K562 (cell line): ENCODE measurements around the gene SMG6. TPM values are rescaled to one million over a fixed set of nuclear protein-coding genes. Genes with fewer than 3 reads are reported as not detected.

Experiments used
- ATAC-seq: fragments of 200-7000 bp; cut with Tn5 transposase; 3 replicates; pipeline ENCODE4 v1.9.1; 2020; ENCODE audit warnings: moderate library complexity
- BruUV-seq: library from RNA; stranded (reverse); fragments of 400-500 nt; replicated peaks from 2 replicates; lab custom pipeline; 2021; lab: Mats Ljungman, UMichigan
- CTCF ChIA-PET: fragments of 300-600 bp; formaldehyde crosslinking; extraction: SDS; loops from one replicate; lab custom pipeline; 2021; ENCODE audit warnings: low intra/inter-chr PET ratio; lab: Yijun Ruan, JAX
- POLR2A ChIA-PET: fragments of 300-600, 350-650 bp; sonication (Branson Sonifier 250); formaldehyde crosslinking; extraction: SDS; loops from one replicate; lab custom pipeline; 2021; ENCODE audit warnings: antibody characterized with exemption, inconsistent platforms; lab: Yijun Ruan, JAX
- DNase-seq, 4 experiments: peaks; one replicate each; pipeline versions ENCODE4 v3.0.0 to v3.0.0-alpha.2; 2011 to 2018; ENCODE audit warnings: low spot score in 3 of 4, mixed read lengths in 3 of 4; ENCODE audit errors: extremely low read depth in 1 of 4
- FAIRE-seq: peaks from 2 replicates; lab custom pipeline; 2011; peaks lifted over from hg19 to GRCh38; lab: Jason Lieb, UNC
- H2AFZ ChIP-seq: 2 replicates; pipeline ENCODE4 v1.6.0; 2011; ENCODE audit warnings: low read depth, low read length, control low read depth, inconsistent platforms
- H3K27ac ChIP-seq: fragments of 200-600 bp; 3 replicates; pipeline ENCODE4 v1.8.0; 2011; ENCODE audit warnings: low read depth, mild to moderate bottlenecking, control low read depth, inconsistent platforms, low read length, moderate library complexity, mixed read lengths; ENCODE audit errors: extremely low read depth
- H3K27me3 ChIP-seq, 2 experiments: fragments of 300-600 bp in 1 of 2; 2 replicates in 1 of 2; 3 replicates in 1 of 2; pipeline versions ENCODE4 v1.6.0 to v1.8.0; 2011; ENCODE audit warnings: inconsistent platforms in 2 of 2, low read length in 2 of 2, mild to moderate bottlenecking in 1 of 2, mixed read lengths in 1 of 2, moderate library complexity in 1 of 2; ENCODE audit not compliant: control insufficient read depth in 2 of 2, insufficient read depth in 2 of 2
- H3K36me3 ChIP-seq: fragments of 300-600 bp; 3 replicates; pipeline ENCODE4 v1.8.0; 2011; ENCODE audit warnings: mild to moderate bottlenecking, low read length, inconsistent platforms; ENCODE audit not compliant: control insufficient read depth, insufficient read depth
- H3K4me1 ChIP-seq, 2 experiments: fragments of 200-600 bp in 1 of 2; replicated peaks in 1 of 2; 2 replicates in 1 of 2; 3 replicates in 1 of 2; pipeline versions ENCODE4 v1.5.1 to v1.8.0; 2011; ENCODE audit warnings: inconsistent platforms in 2 of 2, low read length in 2 of 2, mild to moderate bottlenecking in 1 of 2, mixed read lengths in 1 of 2, moderate library complexity in 1 of 2; ENCODE audit not compliant: control insufficient read depth in 2 of 2, insufficient read depth in 2 of 2
- H3K4me2 ChIP-seq: 2 replicates; pipeline ENCODE4 v1.6.1; 2011; ENCODE audit warnings: low read length, control low read depth, inconsistent platforms, mixed read lengths; ENCODE audit not compliant: insufficient read depth
- H3K4me3 ChIP-seq: fragments of 200-600 bp; sonication (generic), shearing (Covaris generic); 2 replicates; pipeline ENCODE4 v1.5.1; 2016; ENCODE audit warnings: control low read depth, inconsistent platforms
- H3K79me2 ChIP-seq: fragments of 200-600 bp; 3 replicates; pipeline ENCODE4 v1.8.0; 2011; ENCODE audit warnings: low read length, inconsistent platforms; ENCODE audit not compliant: control insufficient read depth, insufficient read depth
- H3K9ac ChIP-seq, 2 experiments: 2 replicates each; pipeline versions ENCODE4 v1.6.0 to v1.6.1; 2011; ENCODE audit warnings: low read depth in 2 of 2, low read length in 2 of 2, control low read depth in 1 of 2, inconsistent platforms in 1 of 2, mild to moderate bottlenecking in 1 of 2, mixed read lengths in 1 of 2; ENCODE audit not compliant: insufficient read depth in 1 of 2
- H3K9me1 ChIP-seq: one replicate; pipeline ENCODE4 v1.6.0; 2011; ENCODE audit warnings: inconsistent platforms, mild to moderate bottlenecking, low read length, moderate library complexity; ENCODE audit not compliant: control insufficient read depth, insufficient read depth
- H3K9me3 ChIP-seq: replicated peaks from 2 replicates; pipeline ENCODE4 v1.5.1; 2011; ENCODE audit warnings: low read depth, low read length, inconsistent platforms; ENCODE audit not compliant: control insufficient read depth, insufficient read depth
- H4K20me1 ChIP-seq: replicated peaks from 2 replicates; pipeline ENCODE4 v1.6.1; 2011; ENCODE audit warnings: low read length, inconsistent platforms, mixed read lengths; ENCODE audit not compliant: control insufficient read depth, insufficient read depth
- GTF2E2 ChIP-seq: fragments of 200-800 bp; sonication (Bioruptor generic); IDR thresholded peaks from 2 replicates; pipeline ENCODE4 v1.6.1; 2016; ENCODE audit warnings: missing genetic modification characterization, missing compliant biosample characterization
- NFIC ChIP-seq: fragments of 450-650 bp; IDR thresholded peaks from 2 replicates; pipeline ENCODE4 v1.6.1; 2017; ENCODE audit warnings: mild to moderate bottlenecking, inconsistent platforms
- NFRKB ChIP-seq: fragments of 450-650 bp; IDR thresholded peaks from 2 replicates; pipeline ENCODE4 v1.6.1; 2016; ENCODE audit warnings: low read depth
- POLR2G ChIP-seq: fragments of 200-400 bp; formaldehyde crosslinking; IDR thresholded peaks from 2 replicates; pipeline ENCODE4 v1.6.1; 2017; ENCODE audit warnings: low read depth, mild to moderate bottlenecking, antibody characterized with exemption, low read length, moderate library complexity
- RFX1 ChIP-seq: fragments of 450-650 bp; IDR thresholded peaks from 2 replicates; pipeline ENCODE4 v1.6.1; 2016; ENCODE audit warnings: mild to moderate bottlenecking, moderate library complexity
- ZBTB2 ChIP-seq: fragments of 450-650 bp; IDR thresholded peaks from 2 replicates; pipeline ENCODE4 v1.6.1; 2016; ENCODE audit warnings: antibody characterized with exemption
- ZFX ChIP-seq: sonication (generic); formaldehyde crosslinking; IDR thresholded peaks from 2 replicates; pipeline ENCODE4 v1.8.0; 2022; ENCODE audit warnings: mild to moderate bottlenecking, missing genetic modification reagents, moderate library complexity
- ZNF263 ChIP-seq: sonication (generic); formaldehyde crosslinking; IDR thresholded peaks from 2 replicates; pipeline ENCODE4 v1.8.0; 2022; ENCODE audit warnings: mild to moderate bottlenecking, missing genetic modification reagents, borderline replicate concordance
- ZNF644 ChIP-seq: fragments of 200-800 bp; sonication (Bioruptor generic); IDR thresholded peaks from 2 replicates; pipeline ENCODE4 v1.6.1; 2016; ENCODE audit warnings: low read depth, missing genetic modification characterization, missing compliant biosample characterization
- WGBS: fragments of 100-300 bp; shearing (Covaris generic); methylation state at CpG from one replicate; pipeline ENCODE4 v1.1.6; 2016; ENCODE audit warnings: low coverage, mixed read lengths; ENCODE audit not compliant: insufficient coverage; ENCODE audit errors: missing lambda C conversion rate; 5-methylcytosine and 5-hydroxymethylcytosine counted together
- in situ Hi-C: fragments of 300-500 bp; cut with MboI; formaldehyde crosslinking; loops from 4 replicates; pipeline ENCODE4 v1.15.0; 2018; ENCODE audit warnings: inconsistent platforms, mixed read lengths
- intact Hi-C: fragments of 100-400 bp; cut with micrococcal nuclease; formaldehyde crosslinking; loops from 2 replicates; pipeline ENCODE4 v1.14.2; 2022
- polyA plus RNA-seq, 8 experiments: library from polyadenylated mRNA; depleted of rRNA in 4 of 8; stranded (reverse) in 5 of 8; unstranded in 3 of 8; fragments of >200 nt; fragmentation: Nextera tagmentation in 2 of 8; fragmentation: Illumina TruSeq in 1 of 8; extraction: Ambion mirVana in 2 of 8; extraction: Trizol in 1 of 8; gene quantifications; 2 replicates each; pipeline versions ENCODE4 v1.2.1 to v1.2.3, GENCODE V29; 2011 to 2014; ENCODE audit warnings: inconsistent platforms in 1 of 8, missing spikeins in 1 of 8
- total RNA-seq, 7 experiments: library from RNA; depleted of rRNA in 6 of 7; stranded (reverse); fragments of >200 nt in 6 of 7; fragmentation: Illumina TruSeq in 2 of 7; extraction: Trizol in 2 of 7; gene quantifications; 2 replicates each; pipeline versions ENCODE4 v1.2.1 to v1.2.3, GENCODE V29; 2011 to 2021; ENCODE audit warnings: low replicate concordance in 1 of 7
- TF ChIP-seq, protein P1 (sequence below): fragments of 250-450 bp; sonication (Bioruptor Pico); IDR thresholded peaks from 2 replicates; pipeline ENCODE4 v1.5.1; 2021; ENCODE audit warnings: mild to moderate bottlenecking
- TF ChIP-seq, protein P2 (sequence below), 2 experiments: fragments of 250-450 bp in 1 of 2; fragments of 450-650 bp in 1 of 2; sonication (Bioruptor Pico) in 1 of 2; IDR thresholded peaks; 2 replicates each; pipeline versions ENCODE4 v1.6.1 to v1.8.0; 2016 to 2021; ENCODE audit warnings: mild to moderate bottlenecking in 2 of 2, moderate library complexity in 2 of 2, missing compliant biosample characterization in 1 of 2, missing genetic modification characterization in 1 of 2
- TF ChIP-seq, protein P3 (sequence below): sonication (generic); formaldehyde crosslinking; IDR thresholded peaks from 2 replicates; pipeline ENCODE4 v1.8.0; 2022; ENCODE audit warnings: missing genetic modification reagents, mild to moderate bottlenecking, moderate library complexity, borderline replicate concordance
- TF ChIP-seq, protein P4 (sequence below): sonication (generic); formaldehyde crosslinking; IDR thresholded peaks from 2 replicates; pipeline ENCODE4 v1.8.0; 2023; ENCODE audit warnings: mild to moderate bottlenecking, missing genetic modification reagents

The SMG6 gene
- total and polyA plus RNA-seq, 9 of the 15 experiments (the other 6 are each of a cell fraction or from before 2014, with no cell fraction given): 0.44 to 13.9 (median 6.0) TPM

- Histone ChIP-seq H3K9ac (peak within 1 kb of the TSS; percentile 96 to 97), H3K27me3 (no peaks in the 10 kb centered on the region), H3K27ac (peak within 1 kb of the TSS; percentile 81), H3K79me2 (peaks cover 56% of the 10 kb centered on the region), H3K4me1 (peaks cover 16 to 21% of the 10 kb centered on the region in 2 experiments; a peak in 4 of 5 replicates), H3K36me3 (peaks cover 39% of the 10 kb centered on the region), H3K4me3 (peak within 1 kb of the TSS; percentile 68), H2AFZ (peak within 1 kb of the TSS; percentile 75), H3K9me1 (no peaks in the 10 kb centered on the region), H3K4me2 (peak within 1 kb of the TSS; percentile 93), H3K9me3 (no peaks in the 10 kb centered on the region; the same call in 1 of the 2 replicates), H4K20me1 (no peaks in the 10 kb centered on the region)
- in situ Hi-C loops: no loop called here
- ChIA-PET POLR2A (interaction anchor here (0.5 to 1.5 kb wide), 7 partner anchors 9 to 1138 kb away, joined by 3 to 6 read pairs (median 3); no protein-coding TSS in a partner anchor), CTCF (no interaction called here)
- ATAC-seq (peak; percentile 70), FAIRE-seq (no peak), DNase-seq (peak; percentile 54 to 80 (median 75))
- intact Hi-C loops: no loop called here
- TSS peak; percentile 87 for BruUV-seq
- 1% methylated on average over 26 of the region's 77 CpGs for WGBS
- TF ChIP-seq ZFX (CRISPR knock-in tag) (peak; percentile 62; the same call in 1 of the 2 replicates), NFRKB (0 out of 2 replicates have a peak, but pooled peaks have one; percentile 4), ZBTB2 (0 out of 2 replicates have a peak, but pooled peaks have one; percentile 7), NFIC (peak; percentile 35), GTF2E2 (tag) (peak; percentile 65; the same call in 1 of the 2 replicates), POLR2G (peak; percentile 53), ZNF644 (tag) (no peak), ZNF263 (CRISPR knock-in tag) (0 out of 2 replicates have a peak, but pooled peaks have one; percentile 9), RFX1 (peak; percentile 55; the same call in 1 of the 2 replicates)
- TF ChIP-seq, protein P1, sequence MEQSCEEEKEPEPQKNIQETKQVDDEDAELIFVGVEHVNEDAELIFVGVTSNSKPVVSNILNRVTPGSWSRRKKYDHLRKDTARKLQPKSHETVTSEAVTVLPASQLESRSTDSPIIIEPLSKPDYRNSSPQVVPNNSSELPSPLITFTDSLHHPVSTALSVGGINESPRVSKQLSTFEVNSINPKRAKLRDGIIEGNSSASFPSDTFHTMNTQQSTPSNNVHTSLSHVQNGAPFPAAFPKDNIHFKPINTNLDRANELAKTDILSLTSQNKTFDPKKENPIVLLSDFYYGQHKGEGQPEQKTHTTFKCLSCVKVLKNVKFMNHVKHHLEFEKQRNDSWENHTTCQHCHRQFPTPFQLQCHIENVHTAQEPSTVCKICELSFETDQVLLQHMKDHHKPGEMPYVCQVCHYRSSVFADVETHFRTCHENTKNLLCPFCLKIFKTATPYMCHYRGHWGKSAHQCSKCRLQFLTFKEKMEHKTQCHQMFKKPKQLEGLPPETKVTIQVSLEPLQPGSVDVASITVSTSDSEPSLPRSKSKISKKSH: no peak
- TF ChIP-seq, protein P2, sequence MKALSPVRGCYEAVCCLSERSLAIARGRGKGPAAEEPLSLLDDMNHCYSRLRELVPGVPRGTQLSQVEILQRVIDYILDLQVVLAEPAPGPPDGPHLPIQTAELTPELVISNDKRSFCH (CRISPR knock-in tag; IDR thresholded peaks at IDR 0.05): no peak
- TF ChIP-seq, protein P2 (tag; IDR thresholded peaks at IDR 0.05): 0 out of 2 replicates have a peak, but pooled peaks have one; percentile 5
- TF ChIP-seq, protein P3, sequence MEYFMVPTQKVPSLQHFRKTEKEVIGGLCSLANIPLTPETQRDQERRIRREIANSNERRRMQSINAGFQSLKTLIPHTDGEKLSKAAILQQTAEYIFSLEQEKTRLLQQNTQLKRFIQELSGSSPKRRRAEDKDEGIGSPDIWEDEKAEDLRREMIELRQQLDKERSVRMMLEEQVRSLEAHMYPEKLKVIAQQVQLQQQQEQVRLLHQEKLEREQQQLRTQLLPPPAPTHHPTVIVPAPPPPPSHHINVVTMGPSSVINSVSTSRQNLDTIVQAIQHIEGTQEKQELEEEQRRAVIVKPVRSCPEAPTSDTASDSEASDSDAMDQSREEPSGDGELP (CRISPR knock-in tag): 0 out of 2 replicates have a peak, but pooled peaks have one; percentile 8
- TF ChIP-seq, protein P4, sequence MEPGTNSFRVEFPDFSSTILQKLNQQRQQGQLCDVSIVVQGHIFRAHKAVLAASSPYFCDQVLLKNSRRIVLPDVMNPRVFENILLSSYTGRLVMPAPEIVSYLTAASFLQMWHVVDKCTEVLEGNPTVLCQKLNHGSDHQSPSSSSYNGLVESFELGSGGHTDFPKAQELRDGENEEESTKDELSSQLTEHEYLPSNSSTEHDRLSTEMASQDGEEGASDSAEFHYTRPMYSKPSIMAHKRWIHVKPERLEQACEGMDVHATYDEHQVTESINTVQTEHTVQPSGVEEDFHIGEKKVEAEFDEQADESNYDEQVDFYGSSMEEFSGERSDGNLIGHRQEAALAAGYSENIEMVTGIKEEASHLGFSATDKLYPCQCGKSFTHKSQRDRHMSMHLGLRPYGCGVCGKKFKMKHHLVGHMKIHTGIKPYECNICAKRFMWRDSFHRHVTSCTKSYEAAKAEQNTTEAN (CRISPR knock-in tag): 0 out of 2 replicates have a peak, but pooled peaks have one; percentile 80
Measured at GRCh38 chr17:2336852-2337543, 33.4 kb upstream of the SMG6 start, which contains the start of gene SGSM2. Gene SGSM2, plus strand, starts transcription at chr17:2337501. Its CDS starts 188 bp downstream, at chr17:2337689.
